ENCODE data around the gene CD2AP.

DNA sequence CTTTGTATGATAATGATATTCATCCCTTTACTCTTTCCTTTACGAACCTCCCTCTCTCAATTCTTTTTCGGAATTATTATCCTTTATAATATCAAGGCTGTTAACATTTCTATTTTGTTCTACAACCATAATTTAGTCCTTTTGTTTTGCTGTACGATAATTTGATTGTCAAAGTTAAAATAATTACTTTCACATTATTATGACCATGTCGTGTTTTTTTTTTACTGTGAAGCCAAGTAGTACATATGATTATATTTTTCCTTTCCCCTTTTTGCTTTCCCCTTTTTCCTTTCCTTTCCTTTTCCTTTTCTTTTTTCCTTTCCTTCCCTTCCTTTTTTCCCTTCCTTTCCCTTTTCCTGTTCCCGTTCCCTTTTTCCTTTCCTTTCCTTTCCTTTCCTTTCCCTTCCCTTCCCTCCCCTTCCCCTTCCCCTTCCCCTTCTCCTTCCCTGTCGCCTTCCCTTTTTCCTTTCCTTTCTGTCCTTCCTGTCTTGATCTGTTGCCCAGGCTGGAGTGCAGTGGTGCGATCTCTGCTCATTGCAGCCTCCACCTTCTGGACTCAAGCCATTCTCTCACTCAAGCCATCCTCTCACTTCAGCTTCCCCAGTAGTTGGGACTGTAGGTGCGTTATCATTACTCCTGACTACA lies 19.5 kb downstream of the CD2AP start:
- TF ChIP-seq, protein P1, sequence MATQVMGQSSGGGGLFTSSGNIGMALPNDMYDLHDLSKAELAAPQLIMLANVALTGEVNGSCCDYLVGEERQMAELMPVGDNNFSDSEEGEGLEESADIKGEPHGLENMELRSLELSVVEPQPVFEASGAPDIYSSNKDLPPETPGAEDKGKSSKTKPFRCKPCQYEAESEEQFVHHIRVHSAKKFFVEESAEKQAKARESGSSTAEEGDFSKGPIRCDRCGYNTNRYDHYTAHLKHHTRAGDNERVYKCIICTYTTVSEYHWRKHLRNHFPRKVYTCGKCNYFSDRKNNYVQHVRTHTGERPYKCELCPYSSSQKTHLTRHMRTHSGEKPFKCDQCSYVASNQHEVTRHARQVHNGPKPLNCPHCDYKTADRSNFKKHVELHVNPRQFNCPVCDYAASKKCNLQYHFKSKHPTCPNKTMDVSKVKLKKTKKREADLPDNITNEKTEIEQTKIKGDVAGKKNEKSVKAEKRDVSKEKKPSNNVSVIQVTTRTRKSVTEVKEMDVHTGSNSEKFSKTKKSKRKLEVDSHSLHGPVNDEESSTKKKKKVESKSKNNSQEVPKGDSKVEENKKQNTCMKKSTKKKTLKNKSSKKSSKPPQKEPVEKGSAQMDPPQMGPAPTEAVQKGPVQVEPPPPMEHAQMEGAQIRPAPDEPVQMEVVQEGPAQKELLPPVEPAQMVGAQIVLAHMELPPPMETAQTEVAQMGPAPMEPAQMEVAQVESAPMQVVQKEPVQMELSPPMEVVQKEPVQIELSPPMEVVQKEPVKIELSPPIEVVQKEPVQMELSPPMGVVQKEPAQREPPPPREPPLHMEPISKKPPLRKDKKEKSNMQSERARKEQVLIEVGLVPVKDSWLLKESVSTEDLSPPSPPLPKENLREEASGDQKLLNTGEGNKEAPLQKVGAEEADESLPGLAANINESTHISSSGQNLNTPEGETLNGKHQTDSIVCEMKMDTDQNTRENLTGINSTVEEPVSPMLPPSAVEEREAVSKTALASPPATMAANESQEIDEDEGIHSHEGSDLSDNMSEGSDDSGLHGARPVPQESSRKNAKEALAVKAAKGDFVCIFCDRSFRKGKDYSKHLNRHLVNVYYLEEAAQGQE (IDR thresholded peaks at IDR 0.05; ENCODE audit: insufficient read depth in 1 of 2, low read depth in 2 of 2, low read length in 2 of 2), result no peak
- TF ChIP-seq POLR2AphosphoS5 (IDR thresholded peaks at IDR 0.05; ENCODE audit: low read depth, low read length), result no peak
- TF ChIP-seq SIN3A (IDR thresholded peaks at IDR 0.05; ENCODE audit: borderline replicate concordance, insufficient read depth, low read length), result no peak
- no peak for TF ChIP-seq TAF1 (IDR thresholded peaks at IDR 0.05; ENCODE audit: borderline replicate concordance, insufficient read depth, low read length)

Data from PFSK-1 (cell line).